WERI-Rb-1 (cell line): ENCODE data around the gene AHNAK.

Source experiments
- DNase-seq: peaks from one replicate; pipeline ENCODE4 v3.0.0-alpha.2; 2020
- H3K27ac ChIP-seq: fragments of 250-450 bp; sonication (Bioruptor Pico); 2 replicates; pipeline ENCODE4 v1.5.1; 2020; ENCODE audit warnings: mild to moderate bottlenecking, moderate library complexity
- H3K27me3 ChIP-seq: fragments of 250-450 bp; sonication (Bioruptor Pico); 2 replicates; pipeline ENCODE4 v1.5.1; 2021; ENCODE audit warnings: mild to moderate bottlenecking, low read depth, moderate library complexity; ENCODE audit not compliant: insufficient read depth, severe bottlenecking
- H3K36me3 ChIP-seq: fragments of 250-450 bp; sonication (Bioruptor Pico); 2 replicates; pipeline ENCODE4 v1.5.1; 2020; ENCODE audit warnings: mild to moderate bottlenecking, moderate library complexity
- H3K4me3 ChIP-seq: 2 replicates; pipeline ENCODE4 v1.5.1; 2011; ENCODE audit warnings: low read depth, mild to moderate bottlenecking, control low read depth, low read length
- H3K9me3 ChIP-seq: fragments of 250-450 bp; sonication (Bioruptor Pico); 2 replicates; pipeline ENCODE4 v1.5.1; 2021; ENCODE audit warnings: mild to moderate bottlenecking, moderate library complexity; ENCODE audit not compliant: severe bottlenecking
- TF ChIP-seq, protein P1 (sequence below): IDR thresholded peaks from 2 replicates; pipeline ENCODE4 v1.5.1; 2011; ENCODE audit warnings: low read depth, mild to moderate bottlenecking, control low read depth, inconsistent platforms, low read length

The AHNAK gene

DNA sequence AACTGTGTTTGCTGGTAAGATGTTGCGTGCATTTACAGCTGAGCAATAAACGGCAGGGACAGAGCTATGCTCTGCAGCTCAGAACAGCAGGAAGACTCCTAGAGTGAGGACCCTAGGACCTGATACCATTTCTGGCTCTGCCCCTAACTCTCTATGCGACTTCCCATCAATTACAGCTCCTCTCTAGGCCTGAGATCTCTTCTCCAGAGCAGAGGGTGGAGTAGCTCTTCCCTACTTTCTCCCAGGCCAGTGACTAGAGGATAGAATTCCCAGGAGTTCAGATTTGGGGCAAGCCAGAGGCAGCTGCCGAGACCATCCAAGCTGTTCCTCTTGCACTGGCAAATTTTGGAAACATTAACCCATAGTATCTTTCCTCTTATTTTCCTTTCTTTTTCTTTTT lies 140.6 kb downstream of the AHNAK start:
- H3K27me3 ChIP-seq = no peaks in the 10 kb centered on the region
- H3K27ac ChIP-seq = no peak overlapping the region
- TF ChIP-seq, protein P1, sequence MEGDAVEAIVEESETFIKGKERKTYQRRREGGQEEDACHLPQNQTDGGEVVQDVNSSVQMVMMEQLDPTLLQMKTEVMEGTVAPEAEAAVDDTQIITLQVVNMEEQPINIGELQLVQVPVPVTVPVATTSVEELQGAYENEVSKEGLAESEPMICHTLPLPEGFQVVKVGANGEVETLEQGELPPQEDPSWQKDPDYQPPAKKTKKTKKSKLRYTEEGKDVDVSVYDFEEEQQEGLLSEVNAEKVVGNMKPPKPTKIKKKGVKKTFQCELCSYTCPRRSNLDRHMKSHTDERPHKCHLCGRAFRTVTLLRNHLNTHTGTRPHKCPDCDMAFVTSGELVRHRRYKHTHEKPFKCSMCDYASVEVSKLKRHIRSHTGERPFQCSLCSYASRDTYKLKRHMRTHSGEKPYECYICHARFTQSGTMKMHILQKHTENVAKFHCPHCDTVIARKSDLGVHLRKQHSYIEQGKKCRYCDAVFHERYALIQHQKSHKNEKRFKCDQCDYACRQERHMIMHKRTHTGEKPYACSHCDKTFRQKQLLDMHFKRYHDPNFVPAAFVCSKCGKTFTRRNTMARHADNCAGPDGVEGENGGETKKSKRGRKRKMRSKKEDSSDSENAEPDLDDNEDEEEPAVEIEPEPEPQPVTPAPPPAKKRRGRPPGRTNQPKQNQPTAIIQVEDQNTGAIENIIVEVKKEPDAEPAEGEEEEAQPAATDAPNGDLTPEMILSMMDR = no peak
- no peak overlapping the region for H3K4me3 ChIP-seq
- H3K36me3 ChIP-seq = no peaks in the 10 kb centered on the region
- no peak for DNase-seq
- no peaks in the 10 kb centered on the region for H3K9me3 ChIP-seq

DNA sequence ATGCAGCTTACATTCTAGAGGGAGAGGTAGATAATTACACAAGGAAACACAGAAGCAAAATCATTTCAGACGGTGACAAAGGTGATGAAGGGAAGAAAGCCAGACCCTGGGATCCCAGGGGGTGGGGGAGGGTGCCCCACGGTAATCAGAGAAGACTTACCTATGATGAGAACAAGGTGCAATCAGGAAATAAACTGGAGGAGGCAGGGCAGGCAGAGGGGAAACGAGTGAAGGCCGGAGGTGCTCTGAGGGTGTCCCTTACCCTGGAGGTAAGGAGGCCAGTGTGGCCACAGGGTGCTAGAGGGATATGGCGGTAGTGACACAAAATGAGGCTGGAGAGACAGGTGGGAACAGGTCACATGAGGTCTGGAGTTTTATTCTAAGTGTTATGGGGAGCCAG lies 141.7 kb downstream of the AHNAK start:
- H3K9me3 ChIP-seq = no peaks in the 10 kb centered on the region
- H3K27ac ChIP-seq = no peak overlapping the region
- no peaks in the 10 kb centered on the region for H3K27me3 ChIP-seq
- H3K4me3 ChIP-seq = no peak overlapping the region
- H3K36me3 ChIP-seq = no peaks in the 10 kb centered on the region
- TF ChIP-seq, protein P1 = no peak
- no peak for DNase-seq

DNA sequence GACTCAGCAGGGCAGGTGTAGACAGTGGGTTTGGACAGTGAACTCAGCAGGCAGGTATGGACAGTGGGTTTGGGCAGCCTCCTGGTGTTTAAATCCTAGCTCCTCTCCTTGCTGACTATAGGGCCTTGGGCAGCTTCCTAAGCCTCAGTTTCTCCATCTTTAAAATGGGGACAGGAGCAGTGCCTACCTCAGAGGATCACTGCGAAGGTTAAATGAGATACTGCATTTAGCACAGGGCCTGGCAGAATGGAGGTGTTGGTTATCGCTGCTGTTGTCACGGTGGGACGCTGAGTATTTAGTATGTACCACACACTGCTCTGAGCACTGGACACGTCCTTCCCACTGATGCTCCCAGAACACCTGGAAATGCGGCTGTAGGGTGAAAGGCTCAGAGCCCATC lies 142.2 kb downstream of the AHNAK start:
- no peak for DNase-seq
- H3K36me3 ChIP-seq = no peaks in the 10 kb centered on the region
- TF ChIP-seq, protein P1 = no peak
- H3K9me3 ChIP-seq = no peaks in the 10 kb centered on the region
- no peaks in the 10 kb centered on the region for H3K27me3 ChIP-seq
- H3K27ac ChIP-seq = no peak overlapping the region
- no peak overlapping the region for H3K4me3 ChIP-seq

DNA sequence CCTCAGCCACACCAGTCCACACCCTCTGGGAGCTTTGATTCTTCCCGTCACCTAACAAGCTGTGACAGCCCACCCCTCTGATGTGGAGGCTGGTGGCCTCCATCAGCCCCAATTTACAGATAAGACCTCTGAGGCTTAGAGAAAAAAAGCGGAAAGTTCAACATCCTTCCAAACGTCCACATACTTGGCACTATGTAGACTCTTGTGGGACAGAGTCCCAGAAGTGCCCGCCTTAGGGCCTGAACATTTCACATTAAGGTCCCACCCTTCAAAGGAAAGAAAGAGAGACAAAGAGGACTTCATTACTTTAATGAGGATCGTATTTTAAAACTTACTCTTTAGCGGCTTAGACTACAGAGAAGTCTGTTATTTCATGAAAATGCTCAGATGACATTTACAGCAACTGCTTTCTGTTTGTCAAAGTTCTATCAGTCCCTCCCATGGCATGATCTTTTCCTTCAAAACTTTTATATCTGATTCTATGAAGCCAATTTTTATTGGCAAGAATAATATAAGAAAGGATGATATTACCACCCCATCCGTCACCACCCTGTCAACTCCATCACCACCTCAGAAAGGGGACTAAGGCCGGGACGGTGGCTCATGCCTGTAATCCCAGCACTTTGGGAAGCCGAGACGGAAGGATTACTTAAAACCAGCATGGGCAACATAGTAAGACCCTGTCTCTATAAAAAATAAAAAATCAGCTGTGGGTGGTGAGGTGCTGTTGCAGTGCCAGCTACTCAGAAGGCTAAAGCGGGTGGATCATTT lies 143.5 kb downstream of the AHNAK start:
- Histone ChIP-seq H3K27me3 (no peaks in the 10 kb centered on the region), H3K9me3 (no peaks in the 10 kb centered on the region), H3K27ac (no peak overlapping the region), H3K4me3 (no peak overlapping the region), H3K36me3 (no peaks in the 10 kb centered on the region)
- DNase-seq = no peak
- TF ChIP-seq, protein P1 = no peak

DNA sequence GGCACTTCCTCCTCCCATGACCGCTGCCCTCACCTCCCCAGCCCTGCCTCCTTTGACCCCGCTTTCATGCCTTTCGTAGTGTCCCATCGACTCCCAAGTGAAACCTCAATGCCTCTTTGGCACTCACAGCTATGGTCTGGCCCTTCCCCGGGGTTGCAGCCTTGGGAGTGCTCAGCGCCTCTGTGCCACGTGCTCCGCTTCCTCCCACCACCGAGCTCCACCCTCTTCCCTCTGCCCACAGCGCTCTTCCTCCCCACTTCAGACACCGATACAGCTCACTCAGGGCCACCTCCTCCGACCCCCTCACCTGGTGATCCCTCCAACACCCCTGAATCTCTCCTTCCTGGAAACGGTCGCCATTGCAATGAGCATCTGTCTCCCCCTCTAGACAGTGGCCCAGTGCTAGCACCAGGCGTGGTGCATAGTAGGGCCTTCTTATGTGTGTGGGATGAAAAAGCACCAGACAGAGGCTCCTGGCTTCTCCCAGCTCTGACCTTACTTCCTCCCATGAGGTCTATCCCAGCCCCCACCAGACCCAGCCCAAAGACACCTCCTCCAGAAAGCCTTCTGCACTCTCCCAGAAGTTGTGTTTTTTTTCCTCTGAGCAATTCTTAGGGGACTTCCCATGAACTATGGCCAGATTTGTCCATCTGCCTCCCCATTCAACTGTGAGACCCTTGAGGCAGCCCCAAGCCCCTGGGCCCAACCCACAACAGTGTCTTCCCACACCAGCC lies 144.2 kb downstream of the AHNAK start:
- H3K4me3 ChIP-seq = no peak overlapping the region
- no peaks in the 10 kb centered on the region for H3K9me3 ChIP-seq
- DNase-seq = no peak
- H3K36me3 ChIP-seq = no peaks in the 10 kb centered on the region
- TF ChIP-seq, protein P1 = no peak
- no peak overlapping the region for H3K27ac ChIP-seq
- no peaks in the 10 kb centered on the region for H3K27me3 ChIP-seq

DNA sequence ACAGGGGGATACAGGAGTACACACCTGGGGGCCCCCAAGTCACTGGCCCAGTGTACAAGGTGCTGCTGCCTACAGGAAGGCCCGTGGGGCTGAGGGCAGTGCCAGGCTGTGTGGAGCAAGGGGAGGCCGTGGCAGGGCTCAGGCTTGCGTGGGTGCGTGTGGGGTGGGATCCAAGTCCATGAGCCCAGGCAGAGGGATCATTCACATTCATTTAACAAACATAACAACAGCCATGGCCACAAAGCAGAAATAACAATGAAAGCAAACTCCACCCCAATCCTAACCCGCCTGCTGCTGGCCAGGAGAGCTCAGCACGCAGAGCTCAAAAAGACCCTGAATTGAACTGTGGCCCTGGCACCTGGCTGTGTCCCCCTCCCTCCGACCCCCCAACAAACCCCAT lies 144.8 kb downstream of the AHNAK start:
- H3K27ac ChIP-seq = no peak overlapping the region
- TF ChIP-seq, protein P1 = no peak

More for the DNA sequence above, 144.8 kb downstream of the AHNAK start:
- DNase-seq = no peak
- Histone ChIP-seq H3K9me3 (no peaks in the 10 kb centered on the region), H3K4me3 (no peak overlapping the region), H3K36me3 (no peaks in the 10 kb centered on the region), H3K27me3 (no peaks in the 10 kb centered on the region)
